ENCODE data around the gene CCDC192. TPM values are rescaled to one million over a fixed set of nuclear protein-coding genes. Genes with fewer than 3 reads are reported as not detected.

Gene CCDC192
- polyA plus RNA-seq, 1 donor from 2014 or later = not detected

DNA sequence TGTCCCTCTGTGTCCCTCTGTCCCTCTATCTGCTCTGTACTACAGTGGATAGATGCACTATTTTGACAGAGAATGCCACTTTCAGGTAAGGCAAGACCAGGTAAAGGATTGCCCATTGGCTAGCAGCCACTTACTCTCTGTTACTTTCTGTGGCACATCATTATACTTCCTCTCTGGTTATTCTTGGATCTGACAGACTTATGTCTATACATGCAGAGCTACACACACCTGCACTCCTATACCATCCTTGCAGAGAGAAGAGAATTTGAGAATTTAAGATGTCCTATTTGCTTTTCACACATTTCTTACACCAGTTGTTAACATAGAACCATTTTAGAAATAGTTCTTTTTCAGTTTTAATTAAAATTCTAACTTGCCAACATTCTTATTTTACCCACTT is 216.6 kb downstream of the CCDC192 start:
- Histone ChIP-seq H2AFZ (ENCODE audit: low read depth, low read length) (no peak overlapping the region), H3K27ac (ENCODE audit: low read length) (no peak overlapping the region), H3K36me3 (ENCODE audit: insufficient read depth, low read length) (no peaks in the 10 kb centered on the region), H3K9ac (ENCODE audit: low read length) (no peak overlapping the region), H3K9me2 (ENCODE audit: insufficient read depth, low read length) (no peaks in the 10 kb centered on the region), H3K4me2 (ENCODE audit: low read length) (no peak overlapping the region), H3K4me3 (ENCODE audit: low read length) (no peak overlapping the region), H3K9me3 (ENCODE audit: low read length) (no peaks in the 10 kb centered on the region), H3F3A (ENCODE audit: insufficient read depth, low read length, poor library complexity, severe bottlenecking) (no peaks in the 10 kb centered on the region), H4K20me1 (ENCODE audit: insufficient read depth) (no peaks in the 10 kb centered on the region), H3K79me2 (replicated peaks; ENCODE audit: insufficient read depth, low read length) (no peaks in the 10 kb centered on the region), H3K27me3 (ENCODE audit: insufficient read depth, low read depth, low read length) (no peaks in the 10 kb centered on the region)
- TF ChIP-seq, protein P1, sequence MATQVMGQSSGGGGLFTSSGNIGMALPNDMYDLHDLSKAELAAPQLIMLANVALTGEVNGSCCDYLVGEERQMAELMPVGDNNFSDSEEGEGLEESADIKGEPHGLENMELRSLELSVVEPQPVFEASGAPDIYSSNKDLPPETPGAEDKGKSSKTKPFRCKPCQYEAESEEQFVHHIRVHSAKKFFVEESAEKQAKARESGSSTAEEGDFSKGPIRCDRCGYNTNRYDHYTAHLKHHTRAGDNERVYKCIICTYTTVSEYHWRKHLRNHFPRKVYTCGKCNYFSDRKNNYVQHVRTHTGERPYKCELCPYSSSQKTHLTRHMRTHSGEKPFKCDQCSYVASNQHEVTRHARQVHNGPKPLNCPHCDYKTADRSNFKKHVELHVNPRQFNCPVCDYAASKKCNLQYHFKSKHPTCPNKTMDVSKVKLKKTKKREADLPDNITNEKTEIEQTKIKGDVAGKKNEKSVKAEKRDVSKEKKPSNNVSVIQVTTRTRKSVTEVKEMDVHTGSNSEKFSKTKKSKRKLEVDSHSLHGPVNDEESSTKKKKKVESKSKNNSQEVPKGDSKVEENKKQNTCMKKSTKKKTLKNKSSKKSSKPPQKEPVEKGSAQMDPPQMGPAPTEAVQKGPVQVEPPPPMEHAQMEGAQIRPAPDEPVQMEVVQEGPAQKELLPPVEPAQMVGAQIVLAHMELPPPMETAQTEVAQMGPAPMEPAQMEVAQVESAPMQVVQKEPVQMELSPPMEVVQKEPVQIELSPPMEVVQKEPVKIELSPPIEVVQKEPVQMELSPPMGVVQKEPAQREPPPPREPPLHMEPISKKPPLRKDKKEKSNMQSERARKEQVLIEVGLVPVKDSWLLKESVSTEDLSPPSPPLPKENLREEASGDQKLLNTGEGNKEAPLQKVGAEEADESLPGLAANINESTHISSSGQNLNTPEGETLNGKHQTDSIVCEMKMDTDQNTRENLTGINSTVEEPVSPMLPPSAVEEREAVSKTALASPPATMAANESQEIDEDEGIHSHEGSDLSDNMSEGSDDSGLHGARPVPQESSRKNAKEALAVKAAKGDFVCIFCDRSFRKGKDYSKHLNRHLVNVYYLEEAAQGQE (IDR thresholded peaks at IDR 0.05; ENCODE audit: borderline replicate concordance) = no peak
- TF ChIP-seq RAD21 (conservative IDR thresholded peaks at IDR 0.05) = no peak
- TF ChIP-seq SMC3 (conservative IDR thresholded peaks at IDR 0.05; ENCODE audit: poor library complexity) = no peak

GRCh38 chr5:127920936-127921335 is 217.7 kb downstream of the CCDC192 start:
- Histone ChIP-seq H3F3A (ENCODE audit: insufficient read depth, low read length, poor library complexity, severe bottlenecking) (no peaks in the 10 kb centered on the region), H3K36me3 (ENCODE audit: insufficient read depth, low read length) (no peaks in the 10 kb centered on the region), H3K27ac (ENCODE audit: low read length) (no peak overlapping the region), H3K9ac (ENCODE audit: low read length) (no peak overlapping the region), H2AFZ (ENCODE audit: low read depth, low read length) (no peak overlapping the region), H3K4me3 (ENCODE audit: low read length) (no peak overlapping the region), H3K27me3 (ENCODE audit: insufficient read depth, low read depth, low read length) (no peaks in the 10 kb centered on the region), H4K20me1 (ENCODE audit: insufficient read depth) (no peaks in the 10 kb centered on the region), H3K79me2 (replicated peaks; ENCODE audit: insufficient read depth, low read length) (no peaks in the 10 kb centered on the region), H3K9me3 (ENCODE audit: low read length) (no peaks in the 10 kb centered on the region), H3K9me2 (ENCODE audit: insufficient read depth, low read length) (no peaks in the 10 kb centered on the region), H3K4me2 (ENCODE audit: low read length) (no peak overlapping the region)
- no peak for TF ChIP-seq EZH2 (IDR thresholded peaks at IDR 0.05; ENCODE audit: borderline replicate concordance, insufficient read depth, low read length, poor library complexity, severe bottlenecking)
- no peak for TF ChIP-seq TAF1 (IDR thresholded peaks at IDR 0.05; ENCODE audit: low read depth)
- no peak for TF ChIP-seq SMC3 (conservative IDR thresholded peaks at IDR 0.05; ENCODE audit: poor library complexity)
- no peak for TF ChIP-seq RAD21 (conservative IDR thresholded peaks at IDR 0.05)
- TF ChIP-seq MXI1 (conservative IDR thresholded peaks at IDR 0.05; ENCODE audit: poor library complexity, severe bottlenecking) = no peak
- no peak for TF ChIP-seq POLR2AphosphoS5 (IDR thresholded peaks at IDR 0.05)
- no peak for TF ChIP-seq EP300 (conservative IDR thresholded peaks at IDR 0.05; ENCODE audit: poor library complexity, severe bottlenecking)

DNA sequence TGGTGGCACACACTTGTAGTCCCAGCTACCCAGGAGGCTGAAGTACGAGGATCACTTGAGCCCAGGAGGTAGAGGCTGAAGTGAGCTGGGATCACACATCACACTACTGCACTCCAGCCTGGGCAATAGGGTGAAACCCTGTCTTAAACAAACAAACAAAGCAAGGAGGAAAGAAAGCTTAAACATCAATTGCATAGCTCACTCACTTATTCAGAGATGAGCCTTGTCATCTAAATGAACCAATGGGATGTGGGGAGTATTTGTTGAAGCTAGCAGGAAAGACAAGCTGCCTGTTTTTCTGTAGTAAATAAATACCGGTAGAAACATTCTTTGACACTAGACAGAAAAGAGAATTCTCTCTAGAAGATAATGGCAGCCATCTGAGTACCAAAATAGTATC is 219.4 kb downstream of the CCDC192 start:
- Histone ChIP-seq H3K9me3 (ENCODE audit: low read length) (no peaks in the 10 kb centered on the region), H3K4me3 (ENCODE audit: low read length) (no peak overlapping the region), H3K36me3 (ENCODE audit: insufficient read depth, low read length) (no peaks in the 10 kb centered on the region), H3K4me2 (ENCODE audit: low read length) (no peak overlapping the region), H3K27me3 (ENCODE audit: insufficient read depth, low read depth, low read length) (no peaks in the 10 kb centered on the region), H3K79me2 (replicated peaks; ENCODE audit: insufficient read depth, low read length) (no peaks in the 10 kb centered on the region), H3K9ac (ENCODE audit: low read length) (no peak overlapping the region), H2AFZ (ENCODE audit: low read depth, low read length) (no peak overlapping the region), H4K20me1 (ENCODE audit: insufficient read depth) (no peaks in the 10 kb centered on the region), H3F3A (ENCODE audit: insufficient read depth, low read length, poor library complexity, severe bottlenecking) (no peaks in the 10 kb centered on the region), H3K9me2 (ENCODE audit: insufficient read depth, low read length) (no peaks in the 10 kb centered on the region), H3K27ac (ENCODE audit: low read length) (no peak overlapping the region)
- no peak for TF ChIP-seq RAD21 (conservative IDR thresholded peaks at IDR 0.05)
- no peak for TF ChIP-seq TAF1 (IDR thresholded peaks at IDR 0.05; ENCODE audit: low read depth)
- TF ChIP-seq EZH2 (IDR thresholded peaks at IDR 0.05; ENCODE audit: borderline replicate concordance, insufficient read depth, low read length, poor library complexity, severe bottlenecking) = no peak
- TF ChIP-seq, protein P1 (IDR thresholded peaks at IDR 0.05; ENCODE audit: borderline replicate concordance) = no peak
- TF ChIP-seq POLR2AphosphoS5 (IDR thresholded peaks at IDR 0.05) = no peak
- no peak for TF ChIP-seq EP300 (conservative IDR thresholded peaks at IDR 0.05; ENCODE audit: poor library complexity, severe bottlenecking)
- no peak for TF ChIP-seq SMC3 (conservative IDR thresholded peaks at IDR 0.05; ENCODE audit: poor library complexity)
- TF ChIP-seq, protein P2, sequence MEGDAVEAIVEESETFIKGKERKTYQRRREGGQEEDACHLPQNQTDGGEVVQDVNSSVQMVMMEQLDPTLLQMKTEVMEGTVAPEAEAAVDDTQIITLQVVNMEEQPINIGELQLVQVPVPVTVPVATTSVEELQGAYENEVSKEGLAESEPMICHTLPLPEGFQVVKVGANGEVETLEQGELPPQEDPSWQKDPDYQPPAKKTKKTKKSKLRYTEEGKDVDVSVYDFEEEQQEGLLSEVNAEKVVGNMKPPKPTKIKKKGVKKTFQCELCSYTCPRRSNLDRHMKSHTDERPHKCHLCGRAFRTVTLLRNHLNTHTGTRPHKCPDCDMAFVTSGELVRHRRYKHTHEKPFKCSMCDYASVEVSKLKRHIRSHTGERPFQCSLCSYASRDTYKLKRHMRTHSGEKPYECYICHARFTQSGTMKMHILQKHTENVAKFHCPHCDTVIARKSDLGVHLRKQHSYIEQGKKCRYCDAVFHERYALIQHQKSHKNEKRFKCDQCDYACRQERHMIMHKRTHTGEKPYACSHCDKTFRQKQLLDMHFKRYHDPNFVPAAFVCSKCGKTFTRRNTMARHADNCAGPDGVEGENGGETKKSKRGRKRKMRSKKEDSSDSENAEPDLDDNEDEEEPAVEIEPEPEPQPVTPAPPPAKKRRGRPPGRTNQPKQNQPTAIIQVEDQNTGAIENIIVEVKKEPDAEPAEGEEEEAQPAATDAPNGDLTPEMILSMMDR (IDR thresholded peaks at IDR 0.05; ENCODE audit: poor library complexity, severe bottlenecking) = no peak
- no peak for TF ChIP-seq MXI1 (conservative IDR thresholded peaks at IDR 0.05; ENCODE audit: poor library complexity, severe bottlenecking)

Measured in neural cell (in vitro differentiated cells).